Stimulated activated naive CD4-positive, alpha-beta T cell treated with Interleukin-2 at 50 U/mL for 16 hours (primary cell): ENCODE data around the gene PLPPR4.

Experiments used
- DNase-seq: peaks from one replicate; lab custom pipeline; 2025; lab: John Stamatoyannopoulos, UW

The PLPPR4 gene

GRCh38 chr1:99348397-99349132 is 84.3 kb downstream of the PLPPR4 start:
- DNase-seq: no peak

GRCh38 chr1:99352821-99353220 is 88.5 kb downstream of the PLPPR4 start:
- no peak for DNase-seq

- no peak for DNase-seq
Observed at GRCh38 chr1:99358770-99359169, 94.5 kb downstream of the PLPPR4 start.
